Osteoblast (primary cell): ENCODE measurements around the gene STK31. TPM values are rescaled to one million over a fixed set of nuclear protein-coding genes. Genes with fewer than 3 reads are reported as not detected.
"Not testable (repeated sequence)": the region's sequence is repeated elsewhere in the genome, so short reads cannot be mapped to it uniquely, and the experiment has no call there.

Experiments used
- DNase-seq: peaks from one replicate; pipeline ENCODE4 v3.0.0; 2011; ENCODE audit warnings: low spot score, mixed read lengths; ENCODE audit not compliant: insufficient read length; ENCODE audit errors: missing footprints
- H2AFZ ChIP-seq: 2 replicates; pipeline ENCODE4 v1.6.0; 2011; ENCODE audit warnings: mild to moderate bottlenecking, low read length
- H3K27ac ChIP-seq: 2 replicates; pipeline ENCODE4 v1.5.1; 2011; ENCODE audit warnings: mild to moderate bottlenecking, low read depth, low read length, moderate library complexity
- H3K27me3 ChIP-seq: 2 replicates; pipeline ENCODE4 v1.6.0; 2012; ENCODE audit warnings: mild to moderate bottlenecking, control low read depth, inconsistent platforms, low read length, moderate library complexity; ENCODE audit not compliant: insufficient read depth
- H3K36me3 ChIP-seq: 2 replicates; pipeline ENCODE4 v1.5.1; 2011; ENCODE audit warnings: mild to moderate bottlenecking, low read length, control low read depth, moderate library complexity; ENCODE audit not compliant: insufficient read depth
- H3K4me1 ChIP-seq: 2 replicates; pipeline ENCODE4 v1.5.1; 2011; ENCODE audit warnings: mild to moderate bottlenecking, low read length, control low read depth, moderate library complexity; ENCODE audit not compliant: insufficient read depth
- H3K4me2 ChIP-seq: 2 replicates; pipeline ENCODE4 v1.6.0; 2011; ENCODE audit warnings: mild to moderate bottlenecking, low read length; ENCODE audit not compliant: insufficient read depth
- H3K4me3 ChIP-seq: fragments of 200-600 bp; sonication (generic); 3 replicates; pipeline ENCODE4 v1.5.1; 2012; ENCODE audit warnings: mild to moderate bottlenecking, low read length, inconsistent platforms; ENCODE audit not compliant: insufficient read depth
- H3K79me2 ChIP-seq: 2 replicates; pipeline ENCODE4 v1.6.0; 2012; ENCODE audit warnings: mild to moderate bottlenecking, low read length, control low read depth, inconsistent platforms; ENCODE audit not compliant: insufficient read depth
- H3K9me3 ChIP-seq: 2 replicates; pipeline ENCODE4 v1.5.1; 2011; ENCODE audit warnings: low read depth, low read length, control low read depth
- H4K20me1 ChIP-seq: 2 replicates; pipeline ENCODE4 v1.6.0; 2012; ENCODE audit warnings: mild to moderate bottlenecking, low read length, control low read depth; ENCODE audit not compliant: insufficient read depth
- CTCF ChIP-seq: IDR thresholded peaks from 2 replicates; pipeline ENCODE4 v1.5.1; 2011; ENCODE audit warnings: mild to moderate bottlenecking, low read depth, low read length, moderate library complexity; ENCODE audit errors: extremely low read depth
- total RNA-seq: library from RNA; depleted of rRNA; stranded (reverse); fragments of >200 nt; gene quantifications from 2 replicates; pipeline ENCODE4 v1.2.3, GENCODE V29; 2012

STK31 gene
- total RNA-seq, 1 donor = under 0.01 TPM

GRCh38 chr7:23873306-23873705 is 163.3 kb downstream of the STK31 start:
- H4K20me1 ChIP-seq = no peaks in the 10 kb centered on the region
- H3K27me3 ChIP-seq = peaks cover 2% of the 10 kb centered on the region
- H3K36me3 ChIP-seq = no peaks in the 10 kb centered on the region
- H2AFZ ChIP-seq = no peak overlapping the region
- no peak overlapping the region for H3K4me3 ChIP-seq
- DNase-seq = no peak
- H3K4me2 ChIP-seq = no peak overlapping the region
- no peaks in the 10 kb centered on the region for H3K9me3 ChIP-seq
- no peaks in the 10 kb centered on the region for H3K79me2 ChIP-seq
- no peak overlapping the region for H3K27ac ChIP-seq
- TF ChIP-seq CTCF = no peak
- no peaks in the 10 kb centered on the region for H3K4me1 ChIP-seq

GRCh38 chr7:23876526-23876925 is 166.5 kb downstream of the STK31 start:
- not testable (repeated sequence) for DNase-seq, H3K4me2 ChIP-seq, H4K20me1 ChIP-seq, H3K4me1 ChIP-seq, H3K36me3 ChIP-seq, H3K79me2 ChIP-seq, H3K9me3 ChIP-seq, H3K27ac ChIP-seq, H3K4me3 ChIP-seq, H3K27me3 ChIP-seq, H2AFZ ChIP-seq

Other genes starting within 250 kb of the STK31 start
- gene IGF2BP3, start 239.7 kb upstream of the STK31 start, total RNA-seq = 2.5 and 2.7 TPM in 2 replicates
- 23.6 and 25.7 TPM in 2 replicates for gene TRA2A, start 178.2 kb upstream of the STK31 start, total RNA-seq
- gene CCDC126, start 112.8 kb upstream of the STK31 start, total RNA-seq = 12.3 and 13.8 TPM in 2 replicates
- 0.72 and 1.8 TPM in 2 replicates for gene FAM221A, start 30.0 kb upstream of the STK31 start, total RNA-seq